ENCODE data around the gene MAGI1. TPM values are rescaled to one million over a fixed set of nuclear protein-coding genes. Genes with fewer than 3 reads are reported as not detected.

The MAGI1 gene
- total RNA-seq, 5 donors from 2014 or later (not counting 1 experiment from before 2014, with no cell fraction given), result 0.23 to 0.63 (median 0.29) TPM

- peaks cover 9 to 15% (median 11%) of the 10 kb centered on the region in 3 donors for H3K9me3 Mint-ChIP-seq
- H3K27ac Mint-ChIP-seq, result no peak overlapping the region
- Histone ChIP-seq H3K9me3 (no peaks in the 10 kb centered on the region), H3K27ac (ENCODE audit: low read length) (no peak overlapping the region), H3K27me3 (replicated peaks in 1 of 2; ENCODE audit: control insufficient read depth in 2 of 2, extremely low read depth in 1 of 2, insufficient read depth in 2 of 2, low read length in 1 of 2) (no peaks in the 10 kb centered on the region), H3K4me3 (ENCODE audit: control insufficient read depth in 1 of 2, extremely low read depth in 1 of 2, low read length in 1 of 2) (no peak overlapping the region), H3K4me1 (ENCODE audit: control insufficient read depth in 1 of 2, extremely low read depth in 1 of 2, insufficient read depth in 2 of 2, low read length in 2 of 2) (no peaks in the 10 kb centered on the region), H3K36me3 (ENCODE audit: control insufficient read depth in 2 of 2, extremely low read depth in 1 of 2, insufficient read depth in 1 of 2, low read length in 1 of 2) (no peaks in the 10 kb centered on the region)
- 68% methylated on average over 2 of the region's 6 CpGs for WGBS (ENCODE audit: insufficient coverage)
- ChIA-PET CTCF (no interaction called here), POLR2A (no interaction called here)
- peaks cover 0 to 3% of the 10 kb centered on the region in 2 donors for H3K27me3 Mint-ChIP-seq
- H3K4me3 Mint-ChIP-seq, result no peak overlapping the region
- no peaks in the 10 kb centered on the region for H3K4me1 Mint-ChIP-seq
- DNase-seq (no peak), ATAC-seq (replicated peaks in 1 of 4) (no peak)
- no peaks in the 10 kb centered on the region for H3K36me3 Mint-ChIP-seq
Measured at GRCh38 chr3:65639444-65639843, 399.3 kb downstream of the MAGI1 start.

- Mint-ChIP-seq H3K27ac (no peak overlapping the region), H3K4me3 (no peak overlapping the region), H3K27me3 (peaks cover 0 to 3% of the 10 kb centered on the region in 2 donors), H3K9me3 (peaks cover 4 to 9% (median 6%) of the 10 kb centered on the region in 3 donors), H3K4me1 (no peaks in the 10 kb centered on the region), H3K36me3 (no peaks in the 10 kb centered on the region)
- Histone ChIP-seq H3K36me3 (ENCODE audit: control insufficient read depth in 2 of 2, extremely low read depth in 1 of 2, insufficient read depth in 1 of 2, low read length in 1 of 2) (no peaks in the 10 kb centered on the region), H3K27ac (ENCODE audit: low read length) (no peak overlapping the region), H3K9me3 (no peaks in the 10 kb centered on the region), H3K27me3 (replicated peaks in 1 of 2; ENCODE audit: control insufficient read depth in 2 of 2, extremely low read depth in 1 of 2, insufficient read depth in 2 of 2, low read length in 1 of 2) (no peaks in the 10 kb centered on the region), H3K4me3 (ENCODE audit: control insufficient read depth in 1 of 2, extremely low read depth in 1 of 2, low read length in 1 of 2) (no peak overlapping the region), H3K4me1 (ENCODE audit: control insufficient read depth in 1 of 2, extremely low read depth in 1 of 2, insufficient read depth in 2 of 2, low read length in 2 of 2) (no peaks in the 10 kb centered on the region)
- no peak for ATAC-seq (replicated peaks in 1 of 4)
- 60% methylated on average over 1 of the region's 6 CpGs for WGBS (ENCODE audit: insufficient coverage)
- POLR2A ChIA-PET, result no interaction called here
- CTCF ChIA-PET, result no interaction called here
- no peak for DNase-seq
Measured at GRCh38 chr3:65638301-65638700, 400.4 kb downstream of the MAGI1 start.

- no peak overlapping the region for H3K27ac ChIP-seq (ENCODE audit: low read length)
- H3K27me3 Mint-ChIP-seq, result peaks cover 0 to 3% of the 10 kb centered on the region in 2 donors
- no peak overlapping the region for H3K4me3 ChIP-seq (ENCODE audit: control insufficient read depth in 1 of 2, extremely low read depth in 1 of 2, low read length in 1 of 2)
- POLR2A ChIA-PET, result no interaction called here
- no peak overlapping the region for H3K4me3 Mint-ChIP-seq
- no peaks in the 10 kb centered on the region for H3K4me1 ChIP-seq (ENCODE audit: control insufficient read depth in 1 of 2, extremely low read depth in 1 of 2, insufficient read depth in 2 of 2, low read length in 2 of 2)
- H3K27me3 ChIP-seq (replicated peaks in 1 of 2; ENCODE audit: control insufficient read depth in 2 of 2, extremely low read depth in 1 of 2, insufficient read depth in 2 of 2, low read length in 1 of 2), result no peaks in the 10 kb centered on the region
- WGBS (ENCODE audit: insufficient coverage), result no CpG with 5 or more reads among the region's 3 CpGs
- ATAC-seq (replicated peaks in 1 of 4) (no peak), DNase-seq (no peak)
- no peaks in the 10 kb centered on the region for H3K9me3 ChIP-seq
- no peaks in the 10 kb centered on the region for H3K36me3 ChIP-seq (ENCODE audit: control insufficient read depth in 2 of 2, extremely low read depth in 1 of 2, insufficient read depth in 1 of 2, low read length in 1 of 2)
- CTCF ChIA-PET, result no interaction called here
- no peaks in the 10 kb centered on the region for H3K4me1 Mint-ChIP-seq
- H3K9me3 Mint-ChIP-seq, result peaks cover 3 to 9% (median 4%) of the 10 kb centered on the region in 3 donors
- H3K36me3 Mint-ChIP-seq, result no peaks in the 10 kb centered on the region
- no peak overlapping the region for H3K27ac Mint-ChIP-seq
Measured at GRCh38 chr3:65636326-65636725, 402.4 kb downstream of the MAGI1 start.

GRCh38 chr3:65635657-65636056, 403.1 kb downstream of the MAGI1 start:
- ATAC-seq (replicated peaks in 1 of 4), result no peak
- Mint-ChIP-seq H3K27ac (no peak overlapping the region), H3K4me1 (no peaks in the 10 kb centered on the region), H3K4me3 (no peak overlapping the region), H3K36me3 (no peaks in the 10 kb centered on the region), H3K27me3 (peaks cover 3% of the 10 kb centered on the region in 2 donors), H3K9me3 (peaks cover 3 to 13% (median 4%) of the 10 kb centered on the region in 3 donors)
- WGBS (ENCODE audit: insufficient coverage), result 100% methylated on average over 1 of the region's 2 CpGs
- Histone ChIP-seq H3K27ac (ENCODE audit: low read length) (no peak overlapping the region), H3K4me1 (ENCODE audit: control insufficient read depth in 1 of 2, extremely low read depth in 1 of 2, insufficient read depth in 2 of 2, low read length in 2 of 2) (no peaks in the 10 kb centered on the region), H3K9me3 (no peaks in the 10 kb centered on the region), H3K27me3 (replicated peaks in 1 of 2; ENCODE audit: control insufficient read depth in 2 of 2, extremely low read depth in 1 of 2, insufficient read depth in 2 of 2, low read length in 1 of 2) (no peaks in the 10 kb centered on the region), H3K36me3 (ENCODE audit: control insufficient read depth in 2 of 2, extremely low read depth in 1 of 2, insufficient read depth in 1 of 2, low read length in 1 of 2) (no peaks in the 10 kb centered on the region), H3K4me3 (ENCODE audit: control insufficient read depth in 1 of 2, extremely low read depth in 1 of 2, low read length in 1 of 2) (no peak overlapping the region)
- no peak for DNase-seq
- ChIA-PET POLR2A (no interaction called here), CTCF (interaction anchor here in 1 of 2 donors (0.5 kb wide), 1 partner anchor 345 kb away, joined by 3 read pairs; no protein-coding TSS in a partner anchor)

GRCh38 chr3:65633018-65633638, 405.6 kb downstream of the MAGI1 start:
- Mint-ChIP-seq H3K4me3 (no peak overlapping the region), H3K27me3 (peaks cover 0 to 3% of the 10 kb centered on the region in 2 donors), H3K9me3 (peaks cover 0 to 14% (median 6%) of the 10 kb centered on the region in 3 donors), H3K36me3 (no peaks in the 10 kb centered on the region), H3K27ac (no peak overlapping the region), H3K4me1 (no peaks in the 10 kb centered on the region)
- WGBS (ENCODE audit: insufficient coverage), result 20% methylated on average over 1 of the region's 7 CpGs
- H3K36me3 ChIP-seq (ENCODE audit: control insufficient read depth in 2 of 2, extremely low read depth in 1 of 2, insufficient read depth in 1 of 2, low read length in 1 of 2), result no peaks in the 10 kb centered on the region
- POLR2A ChIA-PET, result no interaction called here
- H3K4me1 ChIP-seq (ENCODE audit: control insufficient read depth in 1 of 2, extremely low read depth in 1 of 2, insufficient read depth in 2 of 2, low read length in 2 of 2), result no peaks in the 10 kb centered on the region
- DNase-seq (no peak), ATAC-seq (replicated peaks in 1 of 4) (no peak)
- no peak overlapping the region for H3K4me3 ChIP-seq (ENCODE audit: control insufficient read depth in 1 of 2, extremely low read depth in 1 of 2, low read length in 1 of 2)
- no peak overlapping the region for H3K27ac ChIP-seq (ENCODE audit: low read length)
- H3K9me3 ChIP-seq, result no peaks in the 10 kb centered on the region
- no peaks in the 10 kb centered on the region for H3K27me3 ChIP-seq (replicated peaks in 1 of 2; ENCODE audit: control insufficient read depth in 2 of 2, extremely low read depth in 1 of 2, insufficient read depth in 2 of 2, low read length in 1 of 2)
- CTCF ChIA-PET, result no interaction called here

GRCh38 chr3:65632414-65632813, 406.3 kb downstream of the MAGI1 start:
- H3K4me3 ChIP-seq (ENCODE audit: control insufficient read depth in 1 of 2, extremely low read depth in 1 of 2, low read length in 1 of 2), result no peak overlapping the region
- H3K4me1 ChIP-seq (ENCODE audit: control insufficient read depth in 1 of 2, extremely low read depth in 1 of 2, insufficient read depth in 2 of 2, low read length in 2 of 2), result no peaks in the 10 kb centered on the region
- H3K27ac ChIP-seq (ENCODE audit: low read length), result no peak overlapping the region
- H3K9me3 Mint-ChIP-seq, result peaks cover 0 to 14% (median 8%) of the 10 kb centered on the region in 3 donors
- no peak overlapping the region for H3K4me3 Mint-ChIP-seq
- no peaks in the 10 kb centered on the region for H3K27me3 ChIP-seq (replicated peaks in 1 of 2; ENCODE audit: control insufficient read depth in 2 of 2, extremely low read depth in 1 of 2, insufficient read depth in 2 of 2, low read length in 1 of 2)
- no peaks in the 10 kb centered on the region for H3K4me1 Mint-ChIP-seq
- H3K27me3 Mint-ChIP-seq, result peaks cover 0 to 3% of the 10 kb centered on the region in 2 donors
- ATAC-seq (replicated peaks in 1 of 4) (no peak), DNase-seq (no peak)
- CTCF ChIA-PET, result no interaction called here
- H3K27ac Mint-ChIP-seq, result no peak overlapping the region
- no peaks in the 10 kb centered on the region for H3K36me3 ChIP-seq (ENCODE audit: control insufficient read depth in 2 of 2, extremely low read depth in 1 of 2, insufficient read depth in 1 of 2, low read length in 1 of 2)
- POLR2A ChIA-PET, result no interaction called here
- H3K9me3 ChIP-seq, result no peaks in the 10 kb centered on the region
- no peaks in the 10 kb centered on the region for H3K36me3 Mint-ChIP-seq

- Histone ChIP-seq H3K4me1 (ENCODE audit: control insufficient read depth in 1 of 2, extremely low read depth in 1 of 2, insufficient read depth in 2 of 2, low read length in 2 of 2) (no peaks in the 10 kb centered on the region), H3K27me3 (replicated peaks in 1 of 2; ENCODE audit: control insufficient read depth in 2 of 2, extremely low read depth in 1 of 2, insufficient read depth in 2 of 2, low read length in 1 of 2) (no peaks in the 10 kb centered on the region), H3K27ac (ENCODE audit: low read length) (no peak overlapping the region), H3K36me3 (ENCODE audit: control insufficient read depth in 2 of 2, extremely low read depth in 1 of 2, insufficient read depth in 1 of 2, low read length in 1 of 2) (no peaks in the 10 kb centered on the region), H3K9me3 (no peaks in the 10 kb centered on the region), H3K4me3 (ENCODE audit: control insufficient read depth in 1 of 2, extremely low read depth in 1 of 2, low read length in 1 of 2) (no peak overlapping the region)
- Mint-ChIP-seq H3K4me3 (no peak overlapping the region), H3K9me3 (peaks cover 0 to 13% (median 8%) of the 10 kb centered on the region in 3 donors), H3K4me1 (no peaks in the 10 kb centered on the region), H3K27me3 (peaks cover 0 to 3% of the 10 kb centered on the region in 2 donors), H3K36me3 (no peaks in the 10 kb centered on the region), H3K27ac (no peak overlapping the region)
- no CpG with 5 or more reads among the region's 2 CpGs for WGBS (ENCODE audit: insufficient coverage)
- ChIA-PET POLR2A (no interaction called here), CTCF (no interaction called here)
- no peak for ATAC-seq (replicated peaks in 1 of 4)
- no peak for DNase-seq
Measured at GRCh38 chr3:65628978-65629377, 409.7 kb downstream of the MAGI1 start.
